ENCODE measurements around the gene ASNS.

The ASNS gene

GRCh38 chr7:97847791-97848190 lies 24.4 kb downstream of the ASNS start:
- Histone ChIP-seq H3K4me2 (ENCODE audit: low read length) (no peak overlapping the region), H3K9ac (ENCODE audit: low read length) (no peak overlapping the region), H3K27ac (ENCODE audit: low read depth, low read length, poor library complexity, severe bottlenecking) (peak overlapping the region; percentile 6), H2AFZ (ENCODE audit: low read length) (peak overlapping the region; percentile 29; the same call in 1 of the 2 replicates), H3F3A (ENCODE audit: insufficient read depth, low read length) (no peaks in the 10 kb centered on the region), H3K4me3 (ENCODE audit: low read depth, low read length, poor library complexity, severe bottlenecking) (no peak overlapping the region), H3K79me2 (ENCODE audit: insufficient read depth, low read length) (no peaks in the 10 kb centered on the region), H4K20me1 (ENCODE audit: insufficient read depth, low read length) (no peaks in the 10 kb centered on the region), H3K36me3 (ENCODE audit: insufficient read depth, low read length) (peaks cover 16% of the 10 kb centered on the region), H3K27me3 (ENCODE audit: insufficient read depth, low read length) (no peaks in the 10 kb centered on the region), H3K4me1 (ENCODE audit: insufficient read depth, low read length, severe bottlenecking) (peaks cover 18% of the 10 kb centered on the region), H3K9me2 (ENCODE audit: low read depth, low read length) (no peaks in the 10 kb centered on the region), H3K9me3 (ENCODE audit: low read length) (no peaks in the 10 kb centered on the region)
- no peak for TF ChIP-seq EZH2 (IDR thresholded peaks at IDR 0.05; ENCODE audit: borderline replicate concordance, low read length)
- TF ChIP-seq CTCF (IDR thresholded peaks at IDR 0.05; ENCODE audit: low read length): no peak

- H3K27me3 ChIP-seq (ENCODE audit: insufficient read depth, low read length): no peaks in the 10 kb centered on the region
- no peak for TF ChIP-seq EZH2 (IDR thresholded peaks at IDR 0.05; ENCODE audit: borderline replicate concordance, low read length)
- no peak for TF ChIP-seq CTCF (IDR thresholded peaks at IDR 0.05; ENCODE audit: low read length)
- H3K4me3 ChIP-seq (ENCODE audit: low read depth, low read length, poor library complexity, severe bottlenecking): no peak overlapping the region
- H2AFZ ChIP-seq (ENCODE audit: low read length): no peak overlapping the region
- H3K4me2 ChIP-seq (ENCODE audit: low read length): no peak overlapping the region
- no peak overlapping the region for H3K9ac ChIP-seq (ENCODE audit: low read length)
- no peaks in the 10 kb centered on the region for H3K9me2 ChIP-seq (ENCODE audit: low read depth, low read length)
- H3K27ac ChIP-seq (ENCODE audit: low read depth, low read length, poor library complexity, severe bottlenecking): no peak overlapping the region
- H3K4me1 ChIP-seq (ENCODE audit: insufficient read depth, low read length, severe bottlenecking): peaks cover 18% of the 10 kb centered on the region
- no peaks in the 10 kb centered on the region for H3K9me3 ChIP-seq (ENCODE audit: low read length)
- H3K79me2 ChIP-seq (ENCODE audit: insufficient read depth, low read length): no peaks in the 10 kb centered on the region
- no peaks in the 10 kb centered on the region for H4K20me1 ChIP-seq (ENCODE audit: insufficient read depth, low read length)
- no peaks in the 10 kb centered on the region for H3F3A ChIP-seq (ENCODE audit: insufficient read depth, low read length)
- peaks cover 8% of the 10 kb centered on the region for H3K36me3 ChIP-seq (ENCODE audit: insufficient read depth, low read length)
Measured at GRCh38 chr7:97846945-97847344, 25.3 kb downstream of the ASNS start.

GRCh38 chr7:97845622-97846203 lies 26.5 kb downstream of the ASNS start:
- TF ChIP-seq CTCF (IDR thresholded peaks at IDR 0.05; ENCODE audit: low read length): peak; percentile 72
- no peak for TF ChIP-seq EZH2 (IDR thresholded peaks at IDR 0.05; ENCODE audit: borderline replicate concordance, low read length)

More at GRCh38 chr7:97845622-97846203, 26.5 kb downstream of the ASNS start:
- Histone ChIP-seq H3K27ac (ENCODE audit: low read depth, low read length, poor library complexity, severe bottlenecking) (no peak overlapping the region), H3K9me3 (ENCODE audit: low read length) (no peaks in the 10 kb centered on the region), H3K36me3 (ENCODE audit: insufficient read depth, low read length) (no peaks in the 10 kb centered on the region), H3F3A (ENCODE audit: insufficient read depth, low read length) (no peaks in the 10 kb centered on the region), H3K79me2 (ENCODE audit: insufficient read depth, low read length) (no peaks in the 10 kb centered on the region), H3K27me3 (ENCODE audit: insufficient read depth, low read length) (no peaks in the 10 kb centered on the region), H2AFZ (ENCODE audit: low read length) (no peak overlapping the region), H3K9ac (ENCODE audit: low read length) (no peak overlapping the region), H3K9me2 (ENCODE audit: low read depth, low read length) (no peaks in the 10 kb centered on the region), H3K4me2 (ENCODE audit: low read length) (no peak overlapping the region), H3K4me3 (ENCODE audit: low read depth, low read length, poor library complexity, severe bottlenecking) (no peak overlapping the region), H3K4me1 (ENCODE audit: insufficient read depth, low read length, severe bottlenecking) (peaks cover 18% of the 10 kb centered on the region), H4K20me1 (ENCODE audit: insufficient read depth, low read length) (no peaks in the 10 kb centered on the region)

Data from OCI-LY1 (cell line).